IMR-90 (cell line): Measurements from ENCODE around the gene MOAP1.

ENCODE experiments used
- BHLHE40 ChIP-seq: fragments of 150-350 bp; IDR thresholded peaks from 2 replicates; pipeline ENCODE4 v1.6.1; 2016; ENCODE audit warnings: mild to moderate bottlenecking, low read depth, low read length
- MAFK ChIP-seq: IDR thresholded peaks from 2 replicates; pipeline ENCODE4 v1.6.1; 2012; ENCODE audit warnings: low read depth, low read length, improper control_type of control experiment
- RCOR1 ChIP-seq: IDR thresholded peaks from 2 replicates; pipeline ENCODE4 v1.6.1; 2012; ENCODE audit warnings: mild to moderate bottlenecking, low read length, improper control_type of control experiment; ENCODE audit not compliant: insufficient replicate concordance
- SMC3 ChIP-seq: fragments of 150-350 bp; IDR thresholded peaks from 2 replicates; pipeline ENCODE4 v1.6.1; 2016; ENCODE audit warnings: low read depth, mild to moderate bottlenecking, antibody characterized with exemption, low read length, moderate library complexity

GRCh38 chr14:93185349-93185720 lies 638 bp upstream of the MOAP1 start:
- TF ChIP-seq RCOR1 (no peak), MAFK (no peak), SMC3 (no peak), BHLHE40 (no peak)
